Stimulated activated naive B cell treated with anti-CD40 and anti-IgM and Interleukin-4, amounts not matched to agents 10 μg/mL and 1 μg/mL and 100 μg/mL, for 72 hours (primary cell): ENCODE results near the gene AKR7A3.
"Not testable (repeated sequence)": the region's sequence is repeated elsewhere in the genome, so short reads cannot be mapped to it uniquely, and the experiment has no call there.

ENCODE experiments used
- ATAC-seq, 2 donors: fragments of 150-1000 bp; cut with Tn5 transposase; replicated peaks; 2 replicates each; pipeline ENCODE4 v1.10.0; 2021; ENCODE audit warnings: moderate library complexity in 1 of 2
- DNase-seq: peaks from one replicate; pipeline ENCODE4 v3.0.0; 2021
- H3K27ac Mint-ChIP-seq: one replicate; pipeline ENCODE4 v1.8.0; 2022; ENCODE audit warnings: mild to moderate bottlenecking, mixed read lengths
- H3K27me3 Mint-ChIP-seq, 2 donors: one replicate each; pipeline ENCODE4 v1.8.0; 2022; ENCODE audit warnings: mixed read lengths in 2 of 2
- H3K36me3 Mint-ChIP-seq, 2 donors: one replicate each; pipeline ENCODE4 v1.8.0; 2022; ENCODE audit warnings: mixed read lengths in 2 of 2, mild to moderate bottlenecking in 1 of 2
- H3K4me1 Mint-ChIP-seq, 2 donors: one replicate each; pipeline ENCODE4 v1.8.0; 2022; ENCODE audit warnings: mixed read lengths in 2 of 2, mild to moderate bottlenecking in 1 of 2
- H3K4me3 Mint-ChIP-seq, 2 donors: one replicate each; pipeline ENCODE4 v1.8.0; 2022; ENCODE audit warnings: mild to moderate bottlenecking in 2 of 2, mixed read lengths in 2 of 2, moderate library complexity in 1 of 2
- H3K9me3 Mint-ChIP-seq, 2 donors: one replicate each; pipeline ENCODE4 v1.8.0; 2022; ENCODE audit warnings: mixed read lengths in 2 of 2, mild to moderate bottlenecking in 1 of 2

Gene AKR7A3

GRCh38 chr1:19312782-19313635, 24.4 kb upstream of the AKR7A3 start:
- Mint-ChIP-seq H3K27ac (peak overlapping the region; percentile 85), H3K4me3 (peak overlapping the region; percentile 76 to 86), H3K36me3 (peaks cover 8 to 19% of the 10 kb centered on the region in 2 donors), H3K9me3 (no peaks in the 10 kb centered on the region), H3K4me1 (peaks cover 49 to 62% of the 10 kb centered on the region in 2 donors), H3K27me3 (no peaks in the 10 kb centered on the region)
- ATAC-seq (peak; percentile 45 to 51), DNase-seq (no peak)

- no peaks in the 10 kb centered on the region for H3K27me3 Mint-ChIP-seq
- peaks cover 46 to 54% of the 10 kb centered on the region in 2 donors for H3K4me1 Mint-ChIP-seq
- peak; percentile 87 for DNase-seq
- peak within 1 kb of the TSS; percentile 85 to 86 for H3K4me3 Mint-ChIP-seq
- peak; percentile 78 to 90 for ATAC-seq
- H3K27ac Mint-ChIP-seq, result peak within 1 kb of the TSS; percentile 85
- no peaks in the 10 kb centered on the region for H3K9me3 Mint-ChIP-seq
- peaks cover 15 to 27% of the 10 kb centered on the region in 2 donors for H3K36me3 Mint-ChIP-seq
These were observed 23.6 kb upstream of the AKR7A3 start, which contains the start of the genes AKR7A2 and SLC66A1 for GRCh38 chr1:19311931-19312781. AKR7A2 (minus strand) TSS chr1:19312144; CDS start chr1:19312124, 20 bp downstream. SLC66A1 (plus strand) TSS chr1:19312326; CDS start chr1:19317678, 5,352 bp downstream.

- Mint-ChIP-seq H3K4me3 (peak overlapping the region; percentile 85 to 86), H3K27me3 (no peaks in the 10 kb centered on the region), H3K4me1 (peaks cover 45 to 47% of the 10 kb centered on the region in 2 donors), H3K36me3 (peaks cover 19 to 34% of the 10 kb centered on the region in 2 donors), H3K27ac (peak overlapping the region; percentile 53), H3K9me3 (no peaks in the 10 kb centered on the region)
- no peak for DNase-seq
- ATAC-seq, result peak; percentile 16 to 17
These were observed 22.9 kb upstream of the AKR7A3 start for GRCh38 chr1:19311503-19311930.

GRCh38 chr1:19310720-19311502, 22.3 kb upstream of the AKR7A3 start:
- Mint-ChIP-seq H3K27ac (peak overlapping the region; percentile 53), H3K27me3 (no peaks in the 10 kb centered on the region), H3K36me3 (peaks cover 18 to 32% of the 10 kb centered on the region in 2 donors), H3K4me1 (peaks cover 39 to 41% of the 10 kb centered on the region in 2 donors), H3K4me3 (peak overlapping the region; percentile 85 to 86), H3K9me3 (no peaks in the 10 kb centered on the region)
- DNase-seq, result no peak
- ATAC-seq, result no peak

GRCh38 chr1:19310061-19310460, 21.5 kb upstream of the AKR7A3 start:
- Mint-ChIP-seq H3K36me3 (peaks cover 26 to 36% of the 10 kb centered on the region in 2 donors), H3K27me3 (no peaks in the 10 kb centered on the region), H3K4me3 (no peak overlapping the region), H3K9me3 (no peaks in the 10 kb centered on the region), H3K4me1 (peaks cover 30 to 33% of the 10 kb centered on the region in 2 donors), H3K27ac (no peak overlapping the region)
- DNase-seq, result no peak
- ATAC-seq, result no peak

- Mint-ChIP-seq H3K4me3 (no peak overlapping the region), H3K36me3 (peaks cover 32 to 44% of the 10 kb centered on the region in 2 donors), H3K9me3 (no peaks in the 10 kb centered on the region), H3K27me3 (no peaks in the 10 kb centered on the region), H3K4me1 (peaks cover 23 to 25% of the 10 kb centered on the region in 2 donors), H3K27ac (no peak overlapping the region)
- ATAC-seq (no peak), DNase-seq (no peak)
These were observed 20.7 kb upstream of the AKR7A3 start for GRCh38 chr1:19309123-19309813.

GRCh38 chr1:19308509-19308907, 19.9 kb upstream of the AKR7A3 start:
- Mint-ChIP-seq H3K4me1 (peaks cover 16 to 17% of the 10 kb centered on the region in 2 donors), H3K27me3 (no peaks in the 10 kb centered on the region), H3K27ac (no peak overlapping the region), H3K4me3 (no peak overlapping the region), H3K9me3 (no peaks in the 10 kb centered on the region), H3K36me3 (peaks cover 38 to 51% of the 10 kb centered on the region in 2 donors)
- no peak for ATAC-seq
- no peak for DNase-seq

- DNase-seq, result no peak
- Mint-ChIP-seq H3K9me3 (no peaks in the 10 kb centered on the region), H3K36me3 (peaks cover 41 to 55% of the 10 kb centered on the region in 2 donors), H3K4me3 (no peak overlapping the region), H3K27me3 (no peaks in the 10 kb centered on the region), H3K4me1 (peaks cover 11% of the 10 kb centered on the region in 2 donors), H3K27ac (no peak overlapping the region)
- ATAC-seq, result no peak
These were observed 19.4 kb upstream of the AKR7A3 start for GRCh38 chr1:19307794-19308508.

- DNase-seq, result no peak
- Mint-ChIP-seq H3K27me3 (no peaks in the 10 kb centered on the region), H3K4me3 (no peak overlapping the region), H3K36me3 (peaks cover 41 to 57% of the 10 kb centered on the region in 2 donors), H3K4me1 (peaks cover 7 to 9% of the 10 kb centered on the region in 2 donors), H3K9me3 (no peaks in the 10 kb centered on the region), H3K27ac (no peak overlapping the region)
- no peak for ATAC-seq
These were observed 18.4 kb upstream of the AKR7A3 start for GRCh38 chr1:19306941-19307340.

- H3K27me3 Mint-ChIP-seq, result no peaks in the 10 kb centered on the region
- no peak overlapping the region for H3K4me3 Mint-ChIP-seq
- DNase-seq, result no peak
- no peak for ATAC-seq
- no peak overlapping the region for H3K27ac Mint-ChIP-seq
- peaks cover 43 to 63% of the 10 kb centered on the region in 2 donors for H3K36me3 Mint-ChIP-seq
- H3K4me1 Mint-ChIP-seq, result peaks cover 2 to 4% of the 10 kb centered on the region in 2 donors
- H3K9me3 Mint-ChIP-seq, result no peaks in the 10 kb centered on the region
These were observed 17.3 kb upstream of the AKR7A3 start for GRCh38 chr1:19305880-19306279.

GRCh38 chr1:19304081-19304480, 15.5 kb upstream of the AKR7A3 start:
- H3K36me3 Mint-ChIP-seq, result peaks cover 43 to 70% of the 10 kb centered on the region in 2 donors
- H3K27ac Mint-ChIP-seq, result not testable (repeated sequence)

GRCh38 chr1:19300211-19300610, 11.6 kb upstream of the AKR7A3 start:
- H3K27me3 Mint-ChIP-seq, result no peaks in the 10 kb centered on the region
- peaks cover 5 to 8% of the 10 kb centered on the region in 2 donors for H3K9me3 Mint-ChIP-seq
- no peak overlapping the region for H3K27ac Mint-ChIP-seq
- DNase-seq, result no peak
- ATAC-seq, result no peak
- no peaks in the 10 kb centered on the region for H3K4me1 Mint-ChIP-seq
- H3K36me3 Mint-ChIP-seq, result peaks cover 32 to 49% of the 10 kb centered on the region in 2 donors
- no peak overlapping the region for H3K4me3 Mint-ChIP-seq

More at GRCh38 chr1:19304081-19304480, 15.5 kb upstream of the AKR7A3 start:
- H3K4me1 Mint-ChIP-seq, H3K4me3 Mint-ChIP-seq, DNase-seq, H3K27me3 Mint-ChIP-seq, ATAC-seq, H3K9me3 Mint-ChIP-seq: not testable (repeated sequence)
